SK-N-MC (cell line): ENCODE results near the gene CPZ.

Experiments used
- EZH2 ChIP-seq: fragments of 200-600 bp; sonication (generic); IDR thresholded peaks from one replicate; pipeline ENCODE4 v1.6.1; 2017; ENCODE audit warnings: antibody characterized with exemption
- POLR2AphosphoS5 ChIP-seq: IDR thresholded peaks from 2 replicates; pipeline ENCODE4 v1.6.1; 2012; ENCODE audit warnings: mild to moderate bottlenecking, low read depth, low read length, borderline replicate concordance

GRCh38 chr4:8557151-8558076 is 35.2 kb upstream of the CPZ start:
- TF ChIP-seq EZH2: no peak
- TF ChIP-seq POLR2AphosphoS5: no peak
